Measurements from ENCODE around the gene RPP38. TPM values are rescaled to one million over a fixed set of nuclear protein-coding genes. Genes with fewer than 3 reads are reported as not detected.

The RPP38 gene
- total and polyA plus RNA-seq, 2 experiments from 2014 or later: 18.2 to 26.4 TPM

- TF ChIP-seq EZH2 (IDR thresholded peaks at IDR 0.05; ENCODE audit: borderline replicate concordance): no peak
- no peak for TF ChIP-seq CTCF (IDR thresholded peaks at IDR 0.05; ENCODE audit: poor library complexity)
- no peak for TF ChIP-seq EZH2phosphoT487 (IDR thresholded peaks at IDR 0.05; ENCODE audit: low read depth, severe bottlenecking, unreplicated experiment)
- DNase-seq (ENCODE audit: low spot score): no peak
- no peak overlapping the region for H2AFZ ChIP-seq
- 99% methylated on average over 5 of the region's 5 CpGs for WGBS (ENCODE audit: low lambda C conversion rate, missing lambda C conversion rate)
- H3K4me1 ChIP-seq (ENCODE audit: insufficient read depth): no peaks in the 10 kb centered on the region
- no peaks in the 10 kb centered on the region for H3K27me3 ChIP-seq
- H3K9me2 ChIP-seq (replicated peaks; ENCODE audit: insufficient read depth): no peaks in the 10 kb centered on the region
- H3K4me2 ChIP-seq: no peak overlapping the region
- no peaks in the 10 kb centered on the region for H3K79me2 ChIP-seq
- H3K27ac ChIP-seq: no peak overlapping the region
- no peaks in the 10 kb centered on the region for H3K9me3 ChIP-seq (ENCODE audit: low read depth)
- H4K20me1 ChIP-seq (ENCODE audit: insufficient read depth, poor library complexity, severe bottlenecking): no peaks in the 10 kb centered on the region
- no peak overlapping the region for H3K4me3 ChIP-seq
- H3K36me3 ChIP-seq (replicated peaks; ENCODE audit: insufficient read depth, low read depth): no peaks in the 10 kb centered on the region
Observed at GRCh38 chr10:15116225-15116624, 19.1 kb downstream of the RPP38 start.

GRCh38 chr10:15118615-15119014, 21.5 kb downstream of the RPP38 start:
- H3K36me3 ChIP-seq (replicated peaks; ENCODE audit: insufficient read depth, low read depth): no peaks in the 10 kb centered on the region
- TF ChIP-seq EZH2 (IDR thresholded peaks at IDR 0.05; ENCODE audit: borderline replicate concordance): no peak
- TF ChIP-seq EZH2phosphoT487 (IDR thresholded peaks at IDR 0.05; ENCODE audit: low read depth, severe bottlenecking, unreplicated experiment): no peak
- 93% methylated on average over 1 of the region's 1 CpG for WGBS (ENCODE audit: low lambda C conversion rate, missing lambda C conversion rate)
- H3K9me2 ChIP-seq (replicated peaks; ENCODE audit: insufficient read depth): no peaks in the 10 kb centered on the region
- no peaks in the 10 kb centered on the region for H3K79me2 ChIP-seq
- no peaks in the 10 kb centered on the region for H3K27me3 ChIP-seq
- no peak for DNase-seq (ENCODE audit: low spot score)
- no peaks in the 10 kb centered on the region for H3K4me1 ChIP-seq (ENCODE audit: insufficient read depth)
- H3K27ac ChIP-seq: no peak overlapping the region
- no peak overlapping the region for H2AFZ ChIP-seq
- H3K9me3 ChIP-seq (ENCODE audit: low read depth): no peaks in the 10 kb centered on the region
- H3K4me3 ChIP-seq: no peak overlapping the region
- no peaks in the 10 kb centered on the region for H4K20me1 ChIP-seq (ENCODE audit: insufficient read depth, poor library complexity, severe bottlenecking)
- no peak overlapping the region for H3K4me2 ChIP-seq

GRCh38 chr10:15120523-15120922, 23.4 kb downstream of the RPP38 start:
- H3K4me1 ChIP-seq (ENCODE audit: insufficient read depth): no peaks in the 10 kb centered on the region
- H2AFZ ChIP-seq: no peak overlapping the region
- H3K27ac ChIP-seq: no peak overlapping the region
- H3K9me2 ChIP-seq (replicated peaks; ENCODE audit: insufficient read depth): no peaks in the 10 kb centered on the region
- no peaks in the 10 kb centered on the region for H3K36me3 ChIP-seq (replicated peaks; ENCODE audit: insufficient read depth, low read depth)
- no peak for TF ChIP-seq EZH2phosphoT487 (IDR thresholded peaks at IDR 0.05; ENCODE audit: low read depth, severe bottlenecking, unreplicated experiment)
- TF ChIP-seq EZH2 (IDR thresholded peaks at IDR 0.05; ENCODE audit: borderline replicate concordance): no peak
- no peak for TF ChIP-seq CTCF (IDR thresholded peaks at IDR 0.05; ENCODE audit: poor library complexity)
- DNase-seq (ENCODE audit: low spot score): no peak
- no peaks in the 10 kb centered on the region for H3K9me3 ChIP-seq (ENCODE audit: low read depth)
- no peaks in the 10 kb centered on the region for H3K79me2 ChIP-seq
- no peak overlapping the region for H3K4me3 ChIP-seq
- no peaks in the 10 kb centered on the region for H3K27me3 ChIP-seq
- no peak overlapping the region for H3K4me2 ChIP-seq
- WGBS (ENCODE audit: low lambda C conversion rate, missing lambda C conversion rate): 97% methylated on average over 5 of the region's 5 CpGs
- no peaks in the 10 kb centered on the region for H4K20me1 ChIP-seq (ENCODE audit: insufficient read depth, poor library complexity, severe bottlenecking)

- H3K9me3 ChIP-seq (ENCODE audit: low read depth): no peaks in the 10 kb centered on the region
- no peak overlapping the region for H2AFZ ChIP-seq
- H3K27me3 ChIP-seq: no peaks in the 10 kb centered on the region
- H3K4me3 ChIP-seq: no peak overlapping the region
- no peaks in the 10 kb centered on the region for H4K20me1 ChIP-seq (ENCODE audit: insufficient read depth, poor library complexity, severe bottlenecking)
- WGBS (ENCODE audit: low lambda C conversion rate, missing lambda C conversion rate): 100% methylated on average over 1 of the region's 1 CpG
- H3K79me2 ChIP-seq: no peaks in the 10 kb centered on the region
- H3K9me2 ChIP-seq (replicated peaks; ENCODE audit: insufficient read depth): no peaks in the 10 kb centered on the region
- H3K36me3 ChIP-seq (replicated peaks; ENCODE audit: insufficient read depth, low read depth): no peaks in the 10 kb centered on the region
- no peak for DNase-seq (ENCODE audit: low spot score)
- no peak overlapping the region for H3K4me2 ChIP-seq
- no peak overlapping the region for H3K27ac ChIP-seq
- no peaks in the 10 kb centered on the region for H3K4me1 ChIP-seq (ENCODE audit: insufficient read depth)
- no peak for TF ChIP-seq CTCF (IDR thresholded peaks at IDR 0.05; ENCODE audit: poor library complexity)
- TF ChIP-seq EZH2 (IDR thresholded peaks at IDR 0.05; ENCODE audit: borderline replicate concordance): no peak
- TF ChIP-seq EZH2phosphoT487 (IDR thresholded peaks at IDR 0.05; ENCODE audit: low read depth, severe bottlenecking, unreplicated experiment): no peak
Observed at GRCh38 chr10:15121707-15122106, 24.6 kb downstream of the RPP38 start.

Data from hepatocyte (in vitro differentiated cells).